HCT116 (cell line): ENCODE results near the gene ARHGAP23.
"Not testable (repeated sequence)": the region's sequence is repeated elsewhere in the genome, so short reads cannot be mapped to it uniquely, and the experiment has no call there.

Experiments
- CEBPB ChIP-seq: IDR thresholded peaks from 2 replicates; pipeline ENCODE4 v1.6.1; 2012; ENCODE audit warnings: low read depth
- EGR1 ChIP-seq: IDR thresholded peaks from 2 replicates; pipeline ENCODE4 v1.6.1; 2012; ENCODE audit warnings: low read depth
- EZH2 ChIP-seq: fragments of 200-600 bp; sonication (generic); IDR thresholded peaks from 2 replicates; pipeline ENCODE4 v1.6.1; 2017; ENCODE audit warnings: antibody characterized with exemption, mixed run types
- POLR2AphosphoS5 ChIP-seq: IDR thresholded peaks from 2 replicates; pipeline ENCODE4 v1.6.1; 2011; ENCODE audit warnings: mild to moderate bottlenecking, low read depth, low read length, moderate library complexity
- RAD21 ChIP-seq: IDR thresholded peaks from 2 replicates; pipeline ENCODE4 v1.6.1; 2012; ENCODE audit warnings: low read depth, mild to moderate bottlenecking
- TCF7L2 ChIP-seq: IDR thresholded peaks from 2 replicates; pipeline ENCODE4 v1.7.0; 2011; ENCODE audit warnings: borderline replicate concordance, inconsistent platforms; ENCODE audit not compliant: insufficient read depth, insufficient read length; ENCODE audit errors: extremely low read depth
- TF ChIP-seq, protein P1 (sequence below), 3 experiments: fragments of 200-600 bp in 1 of 3; sonication (generic) in 1 of 3; IDR thresholded peaks in 2 of 3; conservative IDR thresholded peaks in 1 of 3; 2 replicates each; pipeline ENCODE4 v1.5.1; 2012 to 2017; ENCODE audit warnings: low read depth in 2 of 3, low read length in 2 of 3, antibody characterized with exemption in 1 of 3, borderline replicate concordance in 1 of 3, control low read depth in 1 of 3, mild to moderate bottlenecking in 1 of 3, mixed read lengths in 1 of 3, mixed run types in 1 of 3, moderate library complexity in 1 of 3; ENCODE audit not compliant: insufficient read depth in 1 of 3
- TF ChIP-seq, protein P2 (sequence below): IDR thresholded peaks from 2 replicates; pipeline ENCODE4 v1.6.1; 2012; ENCODE audit warnings: low read depth

DNA sequence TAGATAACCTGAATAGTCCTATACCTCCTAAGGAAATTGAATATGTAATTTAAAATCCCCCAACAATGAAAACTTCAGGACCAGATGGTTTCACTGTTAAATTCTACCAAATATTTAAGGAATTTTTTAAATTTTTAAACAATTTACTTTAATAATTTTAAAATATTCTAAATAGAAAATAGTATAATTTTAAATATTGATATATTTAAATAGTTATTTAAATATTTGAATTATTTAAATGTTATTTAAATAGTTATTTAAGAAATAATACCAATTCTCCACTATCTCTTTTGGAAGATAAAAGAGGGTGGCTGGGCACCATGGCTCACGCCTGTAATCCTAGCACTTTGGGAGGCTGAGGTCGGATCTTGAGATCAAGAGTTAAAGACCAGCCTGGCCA is 73.5 kb downstream of the ARHGAP23 start:
- TF ChIP-seq EGR1, EZH2, POLR2AphosphoS5, TCF7L2, RAD21, CEBPB: not testable (repeated sequence)
- TF ChIP-seq, protein P1, sequence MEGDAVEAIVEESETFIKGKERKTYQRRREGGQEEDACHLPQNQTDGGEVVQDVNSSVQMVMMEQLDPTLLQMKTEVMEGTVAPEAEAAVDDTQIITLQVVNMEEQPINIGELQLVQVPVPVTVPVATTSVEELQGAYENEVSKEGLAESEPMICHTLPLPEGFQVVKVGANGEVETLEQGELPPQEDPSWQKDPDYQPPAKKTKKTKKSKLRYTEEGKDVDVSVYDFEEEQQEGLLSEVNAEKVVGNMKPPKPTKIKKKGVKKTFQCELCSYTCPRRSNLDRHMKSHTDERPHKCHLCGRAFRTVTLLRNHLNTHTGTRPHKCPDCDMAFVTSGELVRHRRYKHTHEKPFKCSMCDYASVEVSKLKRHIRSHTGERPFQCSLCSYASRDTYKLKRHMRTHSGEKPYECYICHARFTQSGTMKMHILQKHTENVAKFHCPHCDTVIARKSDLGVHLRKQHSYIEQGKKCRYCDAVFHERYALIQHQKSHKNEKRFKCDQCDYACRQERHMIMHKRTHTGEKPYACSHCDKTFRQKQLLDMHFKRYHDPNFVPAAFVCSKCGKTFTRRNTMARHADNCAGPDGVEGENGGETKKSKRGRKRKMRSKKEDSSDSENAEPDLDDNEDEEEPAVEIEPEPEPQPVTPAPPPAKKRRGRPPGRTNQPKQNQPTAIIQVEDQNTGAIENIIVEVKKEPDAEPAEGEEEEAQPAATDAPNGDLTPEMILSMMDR (IDR thresholded peaks at IDR 0.05 in 2 of 3, conservative IDR thresholded peaks at IDR 0.05 in 1 of 3; ENCODE audit: borderline replicate concordance in 1 of 3, insufficient read depth in 1 of 3, low read depth in 2 of 3, low read length in 2 of 3), result not testable (repeated sequence)
- TF ChIP-seq, protein P2, sequence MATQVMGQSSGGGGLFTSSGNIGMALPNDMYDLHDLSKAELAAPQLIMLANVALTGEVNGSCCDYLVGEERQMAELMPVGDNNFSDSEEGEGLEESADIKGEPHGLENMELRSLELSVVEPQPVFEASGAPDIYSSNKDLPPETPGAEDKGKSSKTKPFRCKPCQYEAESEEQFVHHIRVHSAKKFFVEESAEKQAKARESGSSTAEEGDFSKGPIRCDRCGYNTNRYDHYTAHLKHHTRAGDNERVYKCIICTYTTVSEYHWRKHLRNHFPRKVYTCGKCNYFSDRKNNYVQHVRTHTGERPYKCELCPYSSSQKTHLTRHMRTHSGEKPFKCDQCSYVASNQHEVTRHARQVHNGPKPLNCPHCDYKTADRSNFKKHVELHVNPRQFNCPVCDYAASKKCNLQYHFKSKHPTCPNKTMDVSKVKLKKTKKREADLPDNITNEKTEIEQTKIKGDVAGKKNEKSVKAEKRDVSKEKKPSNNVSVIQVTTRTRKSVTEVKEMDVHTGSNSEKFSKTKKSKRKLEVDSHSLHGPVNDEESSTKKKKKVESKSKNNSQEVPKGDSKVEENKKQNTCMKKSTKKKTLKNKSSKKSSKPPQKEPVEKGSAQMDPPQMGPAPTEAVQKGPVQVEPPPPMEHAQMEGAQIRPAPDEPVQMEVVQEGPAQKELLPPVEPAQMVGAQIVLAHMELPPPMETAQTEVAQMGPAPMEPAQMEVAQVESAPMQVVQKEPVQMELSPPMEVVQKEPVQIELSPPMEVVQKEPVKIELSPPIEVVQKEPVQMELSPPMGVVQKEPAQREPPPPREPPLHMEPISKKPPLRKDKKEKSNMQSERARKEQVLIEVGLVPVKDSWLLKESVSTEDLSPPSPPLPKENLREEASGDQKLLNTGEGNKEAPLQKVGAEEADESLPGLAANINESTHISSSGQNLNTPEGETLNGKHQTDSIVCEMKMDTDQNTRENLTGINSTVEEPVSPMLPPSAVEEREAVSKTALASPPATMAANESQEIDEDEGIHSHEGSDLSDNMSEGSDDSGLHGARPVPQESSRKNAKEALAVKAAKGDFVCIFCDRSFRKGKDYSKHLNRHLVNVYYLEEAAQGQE, result not testable (repeated sequence)
